ENCODE data around the gene SDR9C7.
"Not testable (repeated sequence)": the region's sequence is repeated elsewhere in the genome, so short reads cannot be mapped to it uniquely, and the experiment has no call there.

The SDR9C7 gene

DNA sequence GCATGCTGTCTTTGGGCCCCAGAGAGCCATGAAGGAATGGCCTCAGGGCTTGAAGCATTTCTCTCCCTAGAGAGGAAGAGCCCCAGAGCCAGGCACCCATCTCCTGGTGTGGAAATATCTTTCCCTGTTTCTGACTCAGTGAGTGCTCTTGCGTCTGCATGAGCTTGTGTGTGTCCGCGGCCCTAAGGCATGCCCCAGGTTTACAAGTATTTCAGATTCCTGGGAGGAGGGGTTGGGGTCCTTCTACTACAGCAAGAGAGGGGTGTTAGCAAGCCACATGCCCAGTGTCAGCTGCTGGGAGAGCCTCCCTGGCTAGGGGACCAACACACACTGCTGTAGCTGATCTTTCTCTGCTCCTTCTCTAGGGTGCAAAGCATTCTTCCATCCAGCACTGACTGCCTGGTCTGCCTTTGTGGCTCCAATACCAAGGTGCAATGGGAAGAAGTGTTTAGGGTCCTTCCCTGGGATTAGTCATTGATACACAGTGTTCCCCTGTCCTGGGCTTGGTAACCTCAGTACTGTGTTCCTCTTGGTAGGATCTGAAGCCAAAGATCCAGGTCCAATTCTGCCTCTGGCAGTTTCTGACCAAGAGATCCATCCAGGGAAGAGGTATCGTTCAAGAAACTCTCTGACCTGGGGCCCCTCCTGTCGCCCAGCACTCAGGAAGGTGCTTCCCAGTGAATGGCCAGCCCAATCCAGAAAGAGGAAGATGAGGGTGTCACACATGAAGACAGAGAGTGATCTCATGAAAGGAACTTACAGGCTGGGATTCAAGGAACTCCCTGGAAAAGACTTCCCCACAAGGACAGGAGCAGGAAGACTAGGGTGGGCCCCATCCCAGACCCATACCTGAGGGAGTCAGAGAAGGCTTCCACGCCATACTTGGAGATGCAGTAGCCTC is 20.1 kb upstream of the SDR9C7 start:
- in situ Hi-C loops (cut with MboI; ENCODE audit: low sequenced_read_pairs), result no loop called here

DNA sequence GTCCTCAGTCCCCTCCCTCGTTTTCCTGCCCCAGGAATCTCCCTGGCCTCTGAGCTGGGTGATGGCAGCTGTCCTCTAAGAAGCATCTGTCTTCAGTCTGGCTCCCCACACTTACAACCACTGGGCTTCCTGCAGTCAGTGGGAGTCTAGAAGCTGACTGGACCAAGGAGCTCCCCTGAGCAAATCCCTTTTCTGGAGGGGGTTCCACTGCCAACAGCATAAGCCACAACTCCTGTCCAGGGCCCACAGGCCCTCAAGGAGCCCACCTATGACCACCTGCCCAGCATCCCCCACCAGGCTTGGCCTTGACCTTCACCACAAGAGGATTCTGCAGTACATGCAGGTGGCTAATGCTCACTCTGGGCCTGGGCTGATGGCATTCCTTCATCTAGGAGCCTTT is 19.1 kb upstream of the SDR9C7 start:
- in situ Hi-C loops (cut with MboI; ENCODE audit: low sequenced_read_pairs), result no loop called here

DNA sequence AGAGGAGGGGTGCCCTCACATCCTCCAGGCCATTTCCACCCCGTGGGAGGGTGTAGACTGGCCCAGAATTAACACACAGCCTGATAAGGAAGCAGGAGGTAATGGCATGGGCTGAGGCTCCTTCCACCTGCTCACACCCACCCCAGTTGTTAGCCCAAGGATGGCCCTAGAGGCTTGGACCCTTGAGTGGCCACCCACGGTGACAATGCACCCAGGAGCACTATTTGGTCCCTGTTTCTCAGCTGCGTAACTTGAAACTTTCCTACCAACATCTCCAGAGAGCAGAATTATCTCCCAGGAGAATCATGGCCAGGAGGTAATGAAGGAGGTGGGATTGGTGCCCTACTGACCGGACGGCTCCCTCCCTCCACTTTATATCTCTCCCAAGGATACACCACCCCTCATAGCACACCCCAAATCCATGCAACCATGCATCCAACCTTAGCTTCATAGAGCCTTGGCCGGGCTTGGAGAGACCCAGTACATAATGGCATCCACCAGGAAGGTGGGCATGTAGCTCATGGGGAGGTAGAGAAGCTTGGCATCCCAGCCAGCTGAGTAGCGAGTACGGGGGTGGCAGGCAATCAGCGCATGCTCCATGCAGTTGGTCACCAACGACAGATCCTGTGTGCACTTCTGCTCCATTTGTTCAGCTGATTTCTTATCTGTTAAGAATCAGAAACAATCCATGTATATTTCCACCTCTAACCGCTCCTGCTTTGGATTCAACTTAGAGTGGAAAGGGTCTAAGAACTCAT is 17.6 kb upstream of the SDR9C7 start:
- in situ Hi-C loops (cut with MboI; ENCODE audit: low sequenced_read_pairs), result no loop called here

DNA sequence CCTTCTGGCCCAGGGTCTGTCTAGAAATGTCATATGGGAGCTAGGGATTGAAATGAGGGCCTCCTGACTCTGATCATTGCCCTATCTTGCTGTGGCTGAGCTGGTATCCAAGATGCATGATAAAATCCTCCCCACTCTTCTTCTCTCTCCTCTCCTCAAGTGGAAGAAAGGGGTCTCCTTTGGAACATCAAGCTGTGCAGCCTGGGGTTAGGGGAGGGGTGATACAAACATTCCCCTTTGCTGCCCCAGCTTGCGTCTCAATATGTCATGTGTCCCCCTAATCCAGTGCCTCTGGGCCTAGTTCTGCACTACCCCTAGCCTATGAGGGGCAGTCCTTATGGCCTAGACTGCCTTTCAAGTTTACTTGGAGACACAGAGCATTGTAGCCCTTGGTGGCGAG is 14.7 kb upstream of the SDR9C7 start:
- in situ Hi-C loops (cut with MboI; ENCODE audit: low sequenced_read_pairs), result no loop called here

DNA sequence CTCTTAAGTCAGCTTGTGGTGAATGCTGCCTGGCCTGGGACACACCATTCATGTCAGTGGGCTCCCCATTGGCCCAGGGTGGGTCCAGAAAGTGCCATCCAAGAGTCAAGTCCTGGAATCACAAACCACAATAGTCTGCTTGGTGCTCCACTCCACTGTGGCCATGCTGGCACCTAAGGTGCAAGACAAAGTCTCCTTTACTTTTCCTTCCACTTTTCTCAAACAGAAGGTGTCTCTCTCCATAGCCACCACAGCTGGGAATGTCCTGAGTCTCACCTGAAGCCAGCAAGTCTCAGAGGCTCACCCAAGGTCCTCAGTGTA is 14.2 kb upstream of the SDR9C7 start:
- in situ Hi-C loops (cut with MboI; ENCODE audit: low sequenced_read_pairs), result no loop called here

DNA sequence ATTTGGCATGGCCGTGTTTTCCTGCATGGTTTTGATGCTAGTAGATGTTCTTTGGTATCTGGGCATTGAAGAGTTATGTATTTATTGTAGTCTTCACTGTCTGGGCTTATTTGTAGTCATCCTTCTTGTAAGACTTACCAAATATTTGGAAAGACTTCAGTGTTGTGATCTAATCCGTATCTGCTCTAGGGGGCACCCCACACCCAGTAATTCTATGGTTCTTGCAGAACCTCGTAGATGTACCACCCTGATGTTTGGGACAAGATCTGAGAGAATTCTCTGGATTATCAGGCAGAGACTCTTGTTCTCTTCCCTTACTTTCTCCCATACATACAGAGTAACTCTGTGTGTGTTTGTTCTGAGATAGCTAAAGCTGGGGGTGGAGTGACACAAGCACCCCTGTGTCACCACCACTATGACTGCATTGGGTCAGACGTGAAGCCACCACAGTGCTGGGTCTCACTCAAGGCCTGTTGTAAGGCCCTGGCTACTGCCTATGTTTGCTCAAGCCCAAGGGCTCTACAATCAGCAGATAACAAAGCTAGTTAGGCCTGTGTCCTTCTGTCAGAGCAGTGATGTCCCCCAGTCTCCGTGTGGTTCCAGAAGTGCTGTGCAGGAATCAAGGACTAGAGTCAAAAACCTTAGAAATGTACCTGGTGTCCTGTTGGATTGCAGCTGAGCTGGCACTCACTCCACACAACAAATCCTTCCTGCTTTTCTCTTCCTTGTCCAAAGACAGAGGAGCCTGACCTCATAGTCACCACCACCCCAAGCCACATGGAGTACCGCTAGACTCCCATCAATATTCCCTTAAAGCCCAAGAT is 13.6 kb upstream of the SDR9C7 start:
- in situ Hi-C loops (cut with MboI; ENCODE audit: low sequenced_read_pairs), result no loop called here

DNA sequence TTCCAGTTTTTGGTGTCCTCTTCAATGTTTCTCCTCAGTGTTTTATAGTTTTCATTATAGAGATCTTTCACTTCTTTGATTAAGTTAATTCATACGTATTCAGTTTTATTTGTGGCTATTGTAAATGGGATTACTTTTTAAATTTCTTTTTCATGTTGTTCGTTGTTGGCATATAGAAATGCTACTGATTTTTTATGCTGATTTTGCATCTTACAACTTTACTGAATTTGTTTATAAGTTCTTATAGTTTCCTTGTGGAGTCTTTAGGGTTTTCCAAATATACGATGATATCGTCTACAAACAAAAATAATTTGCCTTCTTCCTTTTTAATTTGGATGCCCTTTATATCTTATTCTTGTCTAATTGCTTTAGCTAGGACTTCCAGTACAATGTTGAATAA is 9.7 kb upstream of the SDR9C7 start:
- in situ Hi-C loops (cut with MboI; ENCODE audit: low sequenced_read_pairs), result no loop called here

DNA sequence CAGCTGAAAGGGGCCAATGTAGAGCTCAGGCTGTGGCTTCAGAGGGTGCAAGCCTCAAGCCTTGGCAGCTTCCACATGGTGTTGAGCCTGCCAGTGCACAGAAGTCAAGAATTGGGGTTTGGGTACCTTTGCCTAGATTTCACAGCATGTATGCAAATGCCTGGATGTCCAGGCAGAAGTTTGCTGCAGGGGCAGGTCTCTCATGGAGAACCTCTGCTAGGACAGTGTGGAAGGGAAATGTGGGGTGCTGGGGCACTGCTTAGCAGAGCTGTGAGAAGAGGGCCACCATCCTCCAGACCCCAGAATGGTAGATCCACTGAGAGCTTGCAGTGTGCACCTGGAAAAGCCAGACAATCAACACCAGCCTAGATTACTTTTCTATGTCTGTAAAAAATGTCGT is 9.2 kb upstream of the SDR9C7 start:
- in situ Hi-C loops (cut with MboI; ENCODE audit: low sequenced_read_pairs), result not testable (repeated sequence)

DNA sequence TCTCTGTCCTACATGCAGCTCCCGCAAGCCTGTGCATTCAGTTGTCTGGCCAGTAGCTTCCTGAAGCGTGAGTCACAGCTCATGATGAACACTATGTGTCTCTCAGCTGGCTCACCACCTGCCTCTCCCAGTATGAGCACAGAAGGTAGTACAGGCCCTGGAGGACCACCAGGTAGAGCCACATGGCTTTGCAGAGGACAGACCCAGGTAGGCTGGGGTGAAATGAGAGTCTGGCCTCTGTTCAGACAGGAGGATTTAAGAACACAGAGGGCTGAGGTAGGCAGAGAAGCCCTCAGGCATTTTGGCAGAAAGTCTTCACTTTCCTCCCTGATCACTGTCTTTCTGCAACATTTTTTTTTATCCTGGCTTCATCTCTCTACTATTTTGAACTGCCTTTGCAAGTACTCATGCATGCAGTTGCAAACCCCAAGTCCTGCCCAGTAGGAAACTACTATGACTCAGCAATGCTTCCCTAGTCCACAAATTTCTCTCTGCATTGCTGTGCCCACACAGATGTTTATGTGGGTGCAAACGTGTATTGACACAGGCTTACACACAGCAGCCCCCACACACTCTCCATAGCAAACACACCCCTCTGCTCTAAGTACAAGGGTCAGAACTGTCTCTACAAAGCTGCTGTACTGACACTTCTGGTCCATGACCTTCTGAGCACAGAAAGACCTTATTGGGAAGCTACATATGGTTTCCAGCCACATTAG is 7.2 kb upstream of the SDR9C7 start:
- in situ Hi-C loops (cut with MboI; ENCODE audit: low sequenced_read_pairs), result no loop called here

DNA sequence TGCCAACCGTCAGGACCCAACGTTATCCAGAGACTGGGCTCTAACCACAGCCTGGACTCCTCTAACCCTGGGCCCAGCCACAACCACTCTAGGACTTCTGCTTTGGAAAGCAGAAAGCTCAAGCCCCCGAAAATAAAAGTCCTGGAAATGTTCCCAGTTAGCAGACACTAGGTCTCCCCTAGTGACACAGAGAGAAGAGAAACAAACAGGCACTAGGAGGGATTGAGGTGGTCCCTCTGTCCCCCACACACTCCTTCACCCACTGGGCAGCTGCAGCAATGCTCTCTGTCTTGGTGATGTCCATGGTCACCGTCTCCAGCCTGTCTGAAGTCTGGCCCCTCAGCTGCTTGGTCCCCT is 6.7 kb upstream of the SDR9C7 start:
- in situ Hi-C loops (cut with MboI; ENCODE audit: low sequenced_read_pairs), result not testable (repeated sequence)

DNA sequence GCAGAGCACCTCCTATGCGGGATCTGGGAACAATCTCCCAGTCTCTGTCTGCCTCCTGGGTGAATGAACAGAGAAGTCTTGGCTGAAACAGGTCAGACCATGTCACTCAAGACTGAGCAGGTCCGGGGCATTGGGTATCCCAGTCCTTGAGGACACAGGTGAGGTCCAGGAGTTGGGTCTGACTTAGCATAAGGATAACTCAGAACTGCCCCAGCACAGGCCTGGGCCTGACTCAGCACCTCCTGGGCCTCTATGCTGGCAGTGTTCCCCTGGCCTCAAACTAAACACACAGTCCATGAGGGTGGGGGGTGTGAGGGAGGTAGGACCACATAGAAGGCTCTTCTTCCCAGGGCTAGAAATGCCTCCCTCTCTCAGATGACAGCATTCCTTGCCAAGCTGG is 1.5 kb upstream of the SDR9C7 start:
- in situ Hi-C loops (cut with MboI; ENCODE audit: low sequenced_read_pairs), result no loop called here

DNA sequence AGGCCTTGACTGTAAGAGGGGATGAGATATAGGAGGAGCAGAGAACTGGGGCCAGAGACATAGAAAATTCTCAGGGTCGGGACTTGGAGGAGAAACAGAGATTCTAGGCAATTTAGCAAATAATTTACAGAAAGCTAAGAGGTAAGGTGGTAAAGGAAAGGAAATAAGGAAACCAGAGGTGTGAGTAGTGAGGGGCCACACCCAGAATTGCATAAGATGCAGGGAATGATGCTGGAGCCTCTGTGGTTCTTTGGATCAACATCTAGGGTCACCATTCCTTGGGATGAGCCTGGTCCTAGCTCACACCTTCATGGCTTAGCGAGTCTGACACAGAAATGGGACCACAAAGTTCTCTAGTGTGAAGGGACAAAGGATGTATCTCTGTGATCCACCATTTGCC is 949 bp upstream of the SDR9C7 start:
- in situ Hi-C loops (cut with MboI; ENCODE audit: low sequenced_read_pairs), result no loop called here

DNA sequence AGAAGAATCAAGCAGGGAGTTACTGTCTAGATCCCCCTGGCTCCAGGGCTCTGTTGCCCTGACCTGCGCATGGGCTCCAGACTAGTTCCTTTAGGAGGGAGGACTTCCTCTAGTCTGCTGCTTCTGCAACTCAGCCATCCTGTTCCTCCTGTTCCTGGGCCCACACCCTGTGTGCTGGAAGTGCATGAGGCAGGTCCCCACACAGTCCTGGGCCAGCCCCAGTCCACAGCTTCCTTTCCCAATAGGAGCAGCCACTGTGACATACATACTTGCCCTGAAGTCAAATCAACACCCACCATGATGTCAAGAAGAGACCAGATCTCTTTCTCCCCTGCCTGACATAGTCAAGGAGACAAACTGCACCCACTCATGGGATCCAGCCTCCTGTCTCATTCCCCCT is 1.3 kb downstream of the SDR9C7 start:
- in situ Hi-C loops (cut with MboI; ENCODE audit: low sequenced_read_pairs), result no loop called here

DNA sequence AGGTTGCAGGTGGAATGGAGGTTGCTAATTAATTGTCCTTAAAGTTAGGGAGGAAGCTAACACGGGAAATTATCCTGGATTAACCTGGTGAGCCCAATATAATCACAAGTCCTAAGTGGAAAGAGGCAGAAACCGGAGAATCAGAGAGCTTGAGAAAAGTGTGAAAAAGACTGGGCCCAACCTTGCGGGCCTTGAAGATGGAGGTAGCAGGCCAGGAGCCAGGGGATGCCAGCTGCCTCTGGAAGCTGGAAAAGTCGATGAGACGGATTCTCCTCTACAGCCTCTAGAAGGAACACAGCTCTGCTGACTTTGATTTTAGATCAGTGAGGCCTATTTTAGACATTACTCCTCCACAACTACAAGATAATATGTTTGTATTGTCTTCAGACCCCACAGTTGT is 2.1 kb downstream of the SDR9C7 start:
- in situ Hi-C loops (cut with MboI; ENCODE audit: low sequenced_read_pairs), result no loop called here

DNA sequence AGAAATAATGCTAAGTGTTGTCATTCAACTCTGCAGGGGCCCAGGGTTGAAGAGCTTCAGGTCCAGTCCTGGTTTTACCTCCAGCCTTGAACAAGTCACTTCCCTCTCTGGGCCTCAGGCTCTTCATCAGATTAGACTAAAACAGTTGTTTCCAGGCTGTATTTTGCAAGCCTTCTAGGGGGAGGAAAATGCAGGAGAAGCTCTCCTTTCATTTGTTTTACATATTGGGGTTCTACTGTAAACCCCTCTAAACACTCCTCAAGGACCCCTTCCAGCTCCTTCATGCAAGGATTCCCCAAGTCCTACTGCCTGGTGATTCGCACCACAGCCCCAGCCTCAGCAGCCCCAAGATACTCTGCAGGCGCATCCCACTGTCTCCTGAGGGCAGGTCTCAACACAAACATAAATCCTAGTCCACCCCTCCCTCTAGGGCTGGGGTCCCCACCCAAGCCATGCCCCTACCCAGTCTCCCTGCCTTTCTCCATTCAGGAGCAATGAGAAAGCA is 2.7 kb downstream of the SDR9C7 start:
- in situ Hi-C loops (cut with MboI; ENCODE audit: low sequenced_read_pairs), result no loop called here

DNA sequence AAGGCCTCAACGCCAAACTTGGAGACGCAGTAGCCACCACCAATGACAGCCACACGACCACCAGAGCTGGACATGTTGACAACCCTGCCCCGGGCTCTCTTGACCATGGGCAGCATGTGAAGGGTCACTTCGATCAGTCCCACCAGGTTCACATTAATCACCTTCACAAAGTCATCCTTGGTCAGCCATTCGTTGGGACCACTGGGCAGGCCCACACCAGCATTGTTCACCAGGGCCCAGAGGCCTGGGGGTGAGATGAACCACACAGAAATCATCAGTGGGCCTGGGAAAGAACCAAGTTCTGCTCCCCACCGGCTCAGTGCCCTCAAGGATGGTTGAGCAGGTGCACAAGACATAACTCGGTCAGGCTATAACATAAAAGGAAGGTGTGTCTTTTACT is 4.0 kb downstream of the SDR9C7 start:
- in situ Hi-C loops (cut with MboI; ENCODE audit: low sequenced_read_pairs), result no loop called here

DNA sequence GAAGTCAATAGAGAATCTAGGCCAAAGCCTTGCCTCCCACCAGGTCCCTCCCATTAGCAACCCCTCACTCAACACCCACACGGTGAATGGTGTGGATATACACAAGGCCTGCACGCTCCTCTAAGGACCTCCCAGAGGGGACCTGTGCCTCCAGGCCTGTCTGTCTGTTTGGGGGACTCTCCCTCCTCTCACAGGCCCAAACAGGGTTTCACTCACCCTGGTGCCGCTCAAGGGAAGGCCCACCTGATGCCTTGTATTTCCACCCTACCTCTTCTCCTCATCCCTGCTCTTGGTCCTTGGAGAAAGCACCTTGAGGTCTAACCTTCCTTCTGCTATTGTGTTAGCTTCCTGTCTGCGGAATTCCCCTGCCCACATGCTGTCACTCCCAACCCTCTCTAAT is 4.4 kb downstream of the SDR9C7 start:
- in situ Hi-C loops (cut with MboI; ENCODE audit: low sequenced_read_pairs), result no loop called here

DNA sequence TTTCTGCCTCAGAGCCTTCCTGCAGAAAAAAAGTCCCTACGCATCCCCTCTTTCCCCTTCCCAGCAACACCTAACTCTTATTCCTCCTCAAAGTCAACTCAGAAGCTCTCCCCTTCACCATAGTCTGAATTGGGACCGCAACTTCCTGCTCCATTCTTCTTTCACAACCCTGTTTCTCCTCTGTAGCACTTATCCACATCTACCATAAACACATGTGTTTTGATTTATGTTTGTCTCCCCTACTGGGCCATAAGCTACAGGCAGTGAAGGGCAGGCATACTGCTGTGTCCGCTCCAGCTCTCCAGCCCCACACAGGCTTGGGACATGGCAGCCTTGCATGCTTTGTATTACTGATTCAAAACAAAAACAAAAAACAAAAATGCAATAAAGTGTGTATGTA is 5.9 kb downstream of the SDR9C7 start:
- in situ Hi-C loops (cut with MboI; ENCODE audit: low sequenced_read_pairs), result no loop called here

DNA sequence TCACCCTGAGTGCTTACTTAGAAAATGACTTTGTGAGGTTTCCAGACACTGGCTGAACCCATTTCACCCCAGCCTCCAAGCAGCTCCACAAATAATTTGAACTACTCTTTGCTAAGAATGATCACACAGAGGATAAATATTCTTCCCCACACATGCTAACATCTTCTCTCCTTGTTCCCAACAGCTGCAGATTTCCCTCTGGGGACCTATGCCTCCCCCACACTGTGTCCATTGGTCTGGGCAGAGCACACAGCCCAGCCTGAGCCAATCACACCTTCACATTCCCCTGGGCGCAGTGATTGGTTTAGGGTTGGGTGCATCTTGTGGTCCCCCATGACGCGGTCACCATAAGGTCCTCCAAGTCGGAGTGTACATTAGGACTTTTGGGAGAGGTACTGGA is 6.9 kb downstream of the SDR9C7 start:
- in situ Hi-C loops (cut with MboI; ENCODE audit: low sequenced_read_pairs), result no loop called here

DNA sequence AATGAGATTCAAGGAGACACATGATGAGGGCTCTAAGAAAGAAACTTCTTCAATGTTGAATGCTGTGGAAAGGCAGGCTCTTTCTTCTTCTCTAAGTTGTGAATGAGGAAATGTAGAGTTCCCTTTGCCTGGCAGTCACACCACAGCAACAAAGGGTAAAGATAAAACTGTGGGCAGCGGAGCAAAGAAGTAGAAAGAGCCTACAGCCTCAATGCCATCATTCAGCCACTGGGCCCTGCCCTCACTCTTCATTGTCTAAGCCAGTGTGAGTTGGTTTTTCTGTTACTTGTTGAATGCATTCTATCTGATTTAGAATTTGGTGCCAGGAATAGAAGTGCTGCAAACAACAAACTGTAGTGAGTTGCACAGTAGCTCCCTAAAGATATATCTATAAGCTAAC is 12.2 kb downstream of the SDR9C7 start:
- in situ Hi-C loops (cut with MboI; ENCODE audit: low sequenced_read_pairs), result no loop called here

DNA sequence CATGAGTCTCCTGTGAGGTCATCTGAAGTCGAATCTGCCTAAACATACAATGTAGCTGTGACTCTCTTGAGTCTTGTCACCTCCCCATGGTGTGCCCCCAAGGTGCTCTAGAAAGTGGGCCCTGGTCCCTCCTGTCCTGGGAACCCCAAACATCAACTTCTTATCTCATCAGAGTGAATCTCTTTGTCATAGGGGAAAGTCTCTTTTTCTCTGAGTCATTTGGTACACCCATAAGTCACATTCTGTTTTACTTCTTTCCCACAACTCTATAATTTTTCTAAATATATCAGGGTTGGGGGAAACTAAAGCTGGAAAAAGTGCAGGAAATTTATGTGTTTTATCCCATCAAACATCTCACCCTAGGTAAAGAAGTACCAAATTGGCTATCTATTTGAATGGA is 12.9 kb downstream of the SDR9C7 start:
- in situ Hi-C loops (cut with MboI; ENCODE audit: low sequenced_read_pairs), result no loop called here
